ENCODE results near the gene HGFAC. TPM values are rescaled to one million over a fixed set of nuclear protein-coding genes. Genes with fewer than 3 reads are reported as not detected.

The HGFAC gene
- not detected in 2 replicates for total RNA-seq (ENCODE audit: low replicate concordance)

DNA sequence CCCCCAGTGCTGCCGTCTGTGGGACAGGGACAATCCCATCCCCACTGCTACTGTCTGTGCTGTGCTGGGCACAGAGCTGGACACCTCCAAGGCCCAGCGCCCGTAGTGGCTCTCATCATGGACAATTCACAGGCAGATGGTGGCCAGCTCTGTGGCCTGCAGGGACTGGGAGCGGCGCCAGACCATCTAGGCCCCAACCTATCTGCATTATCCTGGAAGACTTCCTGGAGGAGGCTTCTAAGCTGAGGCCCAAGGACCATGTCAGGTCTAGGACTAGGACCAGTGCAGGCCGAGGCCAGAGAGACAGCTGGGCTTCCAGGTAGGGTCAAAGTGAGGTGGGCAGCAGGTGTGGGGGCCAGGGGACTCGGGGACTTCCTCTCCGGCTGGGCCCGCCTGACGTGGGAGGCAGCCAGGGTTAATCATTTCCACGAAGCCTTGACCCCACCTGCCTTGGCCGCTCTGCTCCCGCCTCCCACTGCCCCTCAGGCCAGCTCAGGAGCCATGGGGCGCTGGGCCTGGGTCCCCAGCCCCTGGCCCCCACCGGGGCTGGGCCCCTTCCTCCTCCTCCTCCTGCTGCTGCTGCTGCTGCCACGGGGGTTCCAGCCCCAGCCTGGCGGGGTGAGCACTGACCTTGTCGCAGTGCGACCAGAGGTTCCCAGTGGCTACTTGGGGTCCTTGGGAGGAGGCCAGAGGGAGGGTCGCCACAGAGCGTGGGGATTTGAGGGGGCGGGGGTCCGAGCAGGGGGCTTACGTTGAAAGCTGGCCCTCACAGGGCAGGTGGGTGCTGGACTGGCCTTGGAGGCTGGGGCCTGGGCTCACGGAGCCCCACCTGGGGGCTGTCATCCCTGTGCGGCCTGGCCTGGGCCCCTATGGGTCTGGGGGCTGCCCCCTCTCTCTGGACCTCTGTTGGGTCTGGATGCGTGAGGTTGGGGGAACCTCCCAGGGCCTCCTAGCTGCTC lies at the start of gene HGFAC:
Gene HGFAC, plus strand, starts transcription at position 468 of the 959 bp plus-strand sequence. Its CDS starts 34 bp downstream, at position 502.
- H2AFZ ChIP-seq (replicated peaks): no peak within 1 kb of the TSS
- no peaks in the 10 kb centered on the region for H3F3A ChIP-seq (ENCODE audit: low read depth)
- no peak within 1 kb of the TSS for H3K4me3 ChIP-seq
- Mint-ChIP-seq H3K4me3 (no peak within 1 kb of the TSS), H3K9me3 (no peaks in the 10 kb centered on the region), H3K4me1 (no peaks in the 10 kb centered on the region), H3K36me3 (no peaks in the 10 kb centered on the region), H3K27ac (no peak within 1 kb of the TSS), H3K27me3 (ENCODE audit: insufficient read depth, low read depth) (peaks cover 5% of the 10 kb centered on the region)
- H4K20me1 ChIP-seq (ENCODE audit: low read depth): no peaks in the 10 kb centered on the region
- no peak within 1 kb of the TSS for H3K9ac ChIP-seq
- H3K36me3 ChIP-seq: no peaks in the 10 kb centered on the region
- TF ChIP-seq EZH2 (IDR thresholded peaks at IDR 0.05): no peak
- TF ChIP-seq EZH2phosphoT487 (IDR thresholded peaks at IDR 0.05): no peak
- TF ChIP-seq, protein P1, sequence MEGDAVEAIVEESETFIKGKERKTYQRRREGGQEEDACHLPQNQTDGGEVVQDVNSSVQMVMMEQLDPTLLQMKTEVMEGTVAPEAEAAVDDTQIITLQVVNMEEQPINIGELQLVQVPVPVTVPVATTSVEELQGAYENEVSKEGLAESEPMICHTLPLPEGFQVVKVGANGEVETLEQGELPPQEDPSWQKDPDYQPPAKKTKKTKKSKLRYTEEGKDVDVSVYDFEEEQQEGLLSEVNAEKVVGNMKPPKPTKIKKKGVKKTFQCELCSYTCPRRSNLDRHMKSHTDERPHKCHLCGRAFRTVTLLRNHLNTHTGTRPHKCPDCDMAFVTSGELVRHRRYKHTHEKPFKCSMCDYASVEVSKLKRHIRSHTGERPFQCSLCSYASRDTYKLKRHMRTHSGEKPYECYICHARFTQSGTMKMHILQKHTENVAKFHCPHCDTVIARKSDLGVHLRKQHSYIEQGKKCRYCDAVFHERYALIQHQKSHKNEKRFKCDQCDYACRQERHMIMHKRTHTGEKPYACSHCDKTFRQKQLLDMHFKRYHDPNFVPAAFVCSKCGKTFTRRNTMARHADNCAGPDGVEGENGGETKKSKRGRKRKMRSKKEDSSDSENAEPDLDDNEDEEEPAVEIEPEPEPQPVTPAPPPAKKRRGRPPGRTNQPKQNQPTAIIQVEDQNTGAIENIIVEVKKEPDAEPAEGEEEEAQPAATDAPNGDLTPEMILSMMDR (IDR thresholded peaks at IDR 0.05): no peak
- H3K4me1 ChIP-seq: no peaks in the 10 kb centered on the region
- no peaks in the 10 kb centered on the region for H3K27me3 ChIP-seq
- no peaks in the 10 kb centered on the region for H3K9me3 ChIP-seq (ENCODE audit: low read depth)
- no peaks in the 10 kb centered on the region for H3K79me2 ChIP-seq (ENCODE audit: low read depth)
- no peak within 1 kb of the TSS for H3K27ac ChIP-seq
- H3K4me2 ChIP-seq: no peak within 1 kb of the TSS
- no peak for DNase-seq (ENCODE audit: low spot score)

DNA sequence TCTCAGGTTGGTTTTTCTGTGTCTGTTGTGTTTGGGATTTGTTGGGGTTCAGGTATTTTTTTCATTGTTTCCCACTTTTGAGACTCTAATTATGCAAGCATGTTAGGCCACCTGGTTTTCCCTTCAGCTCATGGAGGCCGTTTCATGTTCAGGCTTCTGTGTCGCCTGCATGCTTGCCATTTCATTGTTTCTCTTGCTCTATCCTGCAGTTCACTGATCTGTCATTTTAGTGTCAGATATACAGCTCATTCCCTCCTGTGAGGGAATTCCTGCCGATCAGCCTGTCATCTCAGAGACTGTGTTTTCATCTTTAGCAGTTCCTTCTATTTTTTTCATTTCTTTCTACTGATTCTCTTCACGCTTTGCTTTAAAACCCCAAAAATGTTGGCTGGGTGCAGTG lies 49.4 kb upstream of the HGFAC start:
- H2AFZ ChIP-seq (replicated peaks): no peak overlapping the region
- peaks cover 53% of the 10 kb centered on the region for H3K4me1 ChIP-seq
- peaks cover 48% of the 10 kb centered on the region for H4K20me1 ChIP-seq (ENCODE audit: low read depth)
- Mint-ChIP-seq H3K9me3 (no peaks in the 10 kb centered on the region), H3K27ac (no peak overlapping the region), H3K4me3 (no peak overlapping the region), H3K4me1 (peaks cover 47% of the 10 kb centered on the region), H3K36me3 (peaks cover 13% of the 10 kb centered on the region), H3K27me3 (ENCODE audit: insufficient read depth, low read depth) (peaks cover 7% of the 10 kb centered on the region)
- no peak for TF ChIP-seq EZH2 (IDR thresholded peaks at IDR 0.05)
- TF ChIP-seq EZH2phosphoT487 (IDR thresholded peaks at IDR 0.05): no peak
- TF ChIP-seq, protein P1 (IDR thresholded peaks at IDR 0.05): no peak
- H3K4me3 ChIP-seq: no peak overlapping the region
- H3K27ac ChIP-seq: no peak overlapping the region
- no peaks in the 10 kb centered on the region for H3K36me3 ChIP-seq
- peaks cover 11% of the 10 kb centered on the region for H3F3A ChIP-seq (ENCODE audit: low read depth)
- H3K27me3 ChIP-seq: no peaks in the 10 kb centered on the region
- H3K4me2 ChIP-seq: peak overlapping the region; percentile 10
- DNase-seq (ENCODE audit: low spot score): no peak
- H3K79me2 ChIP-seq (ENCODE audit: low read depth): no peaks in the 10 kb centered on the region
- H3K9ac ChIP-seq: no peak overlapping the region
- no peaks in the 10 kb centered on the region for H3K9me3 ChIP-seq (ENCODE audit: low read depth)

DNA sequence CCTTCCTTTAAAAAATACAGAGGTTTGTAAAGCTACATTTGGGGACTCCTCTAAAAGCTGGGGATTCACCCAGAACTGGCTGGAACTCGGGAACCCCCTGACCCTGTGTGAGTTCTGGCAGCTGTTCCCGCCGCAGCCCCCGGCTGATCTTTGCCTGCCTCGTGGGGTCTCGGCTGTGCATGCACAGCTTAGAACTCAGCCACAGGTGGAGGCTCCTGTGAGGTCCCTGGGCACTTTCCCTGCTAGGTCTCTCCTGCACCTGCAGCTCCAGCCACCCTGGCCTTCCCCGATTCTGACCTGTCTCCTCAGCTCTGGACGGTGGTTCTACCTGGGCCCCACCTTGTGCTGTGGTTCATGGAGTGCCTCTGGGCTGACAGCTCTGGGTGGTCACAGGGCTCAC lies 48.6 kb upstream of the HGFAC start:
- TF ChIP-seq EZH2phosphoT487 (IDR thresholded peaks at IDR 0.05): no peak
- no peak for TF ChIP-seq EZH2 (IDR thresholded peaks at IDR 0.05)
- TF ChIP-seq, protein P1 (IDR thresholded peaks at IDR 0.05): no peak
- DNase-seq (ENCODE audit: low spot score): no peak
- Mint-ChIP-seq H3K27ac (no peak overlapping the region), H3K36me3 (peaks cover 13% of the 10 kb centered on the region), H3K4me3 (no peak overlapping the region), H3K4me1 (peaks cover 38% of the 10 kb centered on the region), H3K9me3 (no peaks in the 10 kb centered on the region), H3K27me3 (ENCODE audit: insufficient read depth, low read depth) (peaks cover 7% of the 10 kb centered on the region)
- Histone ChIP-seq H3K4me1 (peaks cover 45% of the 10 kb centered on the region), H2AFZ (replicated peaks) (no peak overlapping the region), H3K27ac (no peak overlapping the region), H3K9me3 (ENCODE audit: low read depth) (no peaks in the 10 kb centered on the region), H3F3A (ENCODE audit: low read depth) (peaks cover 11% of the 10 kb centered on the region), H3K27me3 (no peaks in the 10 kb centered on the region), H3K79me2 (ENCODE audit: low read depth) (no peaks in the 10 kb centered on the region), H4K20me1 (ENCODE audit: low read depth) (peaks cover 39% of the 10 kb centered on the region), H3K4me3 (no peak overlapping the region), H3K4me2 (no peak overlapping the region), H3K9ac (no peak overlapping the region), H3K36me3 (no peaks in the 10 kb centered on the region)
